TTC549 (cell line): ENCODE data around the gene PRAMEF25.
"Not testable (repeated sequence)": the region's sequence is repeated elsewhere in the genome, so short reads cannot be mapped to it uniquely, and the experiment has no call there.

Experiments
- FAIRE-seq: peaks from 2 replicates; lab custom pipeline; 2012; peaks lifted over from hg19 to GRCh38; lab: Jason Lieb, UNC

Gene PRAMEF25

GRCh38 chr1:13070474-13070873 lies at the start of gene PRAMEF25:
Gene PRAMEF25 (plus strand): TSS chr1:13070774. CDS start chr1:13073694, 2,920 bp downstream.
- not testable (repeated sequence) for FAIRE-seq

- FAIRE-seq = not testable (repeated sequence)
These were observed 14.1 kb upstream of the PRAMEF25 start, which contains the start of gene PRAMEF27 for GRCh38 chr1:13056475-13056874. Gene PRAMEF27 (minus strand): TSS chr1:13056575. CDS start chr1:13053659, 2,916 bp downstream.

- not testable (repeated sequence) for FAIRE-seq
These were observed 46.2 kb downstream of the PRAMEF25 start, which contains the start of gene HNRNPCL2 for GRCh38 chr1:13116754-13117153. Gene HNRNPCL2 (minus strand): TSS chr1:13116854. CDS start chr1:13116400, 454 bp downstream.
